A673 (cell line): ENCODE results near the gene PIGV. TPM values are rescaled to one million over a fixed set of nuclear protein-coding genes. Genes with fewer than 3 reads are reported as not detected.

Experiments used
- BruUV-seq: library from RNA; stranded (reverse); fragments of 400-500 nt; replicated peaks from 2 replicates; lab custom pipeline; 2021; lab: Mats Ljungman, UMichigan
- CTCF ChIA-PET: fragments of 300-600 bp; sonication (Branson Sonifier 250); formaldehyde crosslinking; loops from one replicate; lab custom pipeline; 2022; ENCODE audit warnings: antibody characterized with exemption; lab: Charles Lee
- POLR2A ChIA-PET: fragments of 300-600 bp; sonication (Branson Sonifier 250); formaldehyde crosslinking; loops from one replicate; lab custom pipeline; 2022; ENCODE audit warnings: antibody characterized with exemption; ENCODE audit not compliant: low non-redundant PET; lab: Charles Lee
- DNase-seq: peaks from one replicate; pipeline ENCODE4 v3.0.0-alpha.2; 2015; ENCODE audit warnings: low spot score
- H3K27ac ChIP-seq: fragments of 200-600 bp; sonication (generic); 2 replicates; pipeline ENCODE4 v1.5.1; 2016; ENCODE audit warnings: mixed run types, low read depth, mild to moderate bottlenecking, mixed read lengths, antibody characterized with exemption, low read length; ENCODE audit not compliant: poor library complexity, severe bottlenecking
- H3K27me3 ChIP-seq: fragments of 200-600 bp; sonication (generic); replicated peaks from 2 replicates; pipeline ENCODE4 v1.6.1; 2017; ENCODE audit warnings: mixed run types, low read depth, mild to moderate bottlenecking, mixed read lengths, antibody characterized with exemption, low read length; ENCODE audit not compliant: insufficient read depth, poor library complexity
- H3K36me3 ChIP-seq: fragments of 200-600 bp; sonication (generic); 2 replicates; pipeline ENCODE4 v1.6.1; 2016; ENCODE audit warnings: mixed run types, mild to moderate bottlenecking, mixed read lengths, antibody characterized with exemption, low read length; ENCODE audit not compliant: insufficient read depth, poor library complexity, severe bottlenecking
- H3K4me1 ChIP-seq: fragments of 200-600 bp; sonication (generic); 2 replicates; pipeline ENCODE4 v1.6.1; 2017; ENCODE audit warnings: mixed run types, mild to moderate bottlenecking, mixed read lengths, antibody characterized with exemption, low read length; ENCODE audit not compliant: insufficient read depth, poor library complexity, severe bottlenecking
- H3K4me3 ChIP-seq: fragments of 200-600 bp; sonication (generic); 2 replicates; pipeline ENCODE4 v1.5.1; 2016; ENCODE audit warnings: low read depth, mixed run types, mild to moderate bottlenecking, mixed read lengths, low read length; ENCODE audit not compliant: poor library complexity, severe bottlenecking
- H3K9me3 ChIP-seq: fragments of 200-600 bp; sonication (generic); 2 replicates; pipeline ENCODE4 v1.6.1; 2016; ENCODE audit warnings: mixed run types, low read depth, mild to moderate bottlenecking, mixed read lengths, antibody characterized with exemption, low read length; ENCODE audit not compliant: poor library complexity, severe bottlenecking
- EZH2 ChIP-seq: fragments of 200-600 bp; sonication (generic); IDR thresholded peaks from 2 replicates; pipeline ENCODE4 v1.6.1; 2017; ENCODE audit warnings: borderline replicate concordance, low read depth, mild to moderate bottlenecking, mixed read lengths, antibody characterized with exemption, low read length; ENCODE audit not compliant: poor library complexity, severe bottlenecking
- intact Hi-C: fragments of 100-400 bp; cut with micrococcal nuclease; formaldehyde crosslinking; loops from one replicate; pipeline ENCODE4 v1.10.0; 2022; ENCODE audit not compliant: unreplicated experiment
- total RNA-seq: library from RNA; stranded (reverse); gene quantifications from 2 replicates; pipeline ENCODE4 v1.2.3, GENCODE V29; 2021
- TF ChIP-seq, protein P1 (sequence below): fragments of 300-800, 200-600 bp; sonication (generic); conservative IDR thresholded peaks from 2 replicates; pipeline ENCODE4 v1.5.1; 2017; ENCODE audit warnings: low read depth, mild to moderate bottlenecking, antibody characterized with exemption, low read length, moderate library complexity, mixed read lengths

PIGV gene
- total RNA-seq, 1 experiment from 2014 or later = 4.9 TPM

DNA sequence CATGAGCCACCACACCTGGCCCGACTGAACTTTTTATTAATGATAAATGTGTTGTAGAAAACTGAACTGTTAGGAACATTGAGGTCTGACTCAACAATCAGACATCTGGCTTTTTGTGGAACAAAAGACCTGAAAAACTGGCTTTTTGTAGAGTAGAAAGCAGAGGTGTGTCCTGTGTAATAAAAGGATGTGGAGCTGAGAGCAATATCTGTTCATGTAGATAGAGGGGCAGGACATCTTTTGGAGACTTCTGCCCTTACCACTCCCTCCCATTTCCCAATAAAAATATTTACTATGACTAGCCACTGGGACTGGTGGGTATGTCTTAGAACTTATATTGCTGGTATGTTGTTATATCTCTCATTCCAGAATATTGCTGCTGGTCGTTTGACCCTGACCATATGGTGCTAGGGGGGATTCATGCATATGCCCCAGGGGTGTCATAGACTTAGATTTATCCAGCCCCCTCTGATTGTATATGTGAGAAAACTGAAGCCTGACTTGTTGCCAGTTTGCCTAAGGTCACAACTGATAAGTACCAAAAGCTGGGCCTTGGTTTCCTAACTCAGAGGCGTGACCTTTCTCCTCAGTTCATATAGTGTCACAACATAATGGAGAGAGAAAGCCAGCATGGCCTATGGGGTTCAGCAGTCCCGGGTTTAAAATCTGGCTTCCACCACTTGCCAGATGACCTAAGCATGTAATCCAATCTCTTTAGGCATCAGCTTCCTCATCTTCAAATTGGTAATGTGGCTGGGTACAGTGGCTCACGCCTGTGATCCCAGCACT is 33.5 kb upstream of the PIGV start:
- intact Hi-C loops = no loop called here
- H3K27ac ChIP-seq = no peak overlapping the region
- TF ChIP-seq, protein P1, sequence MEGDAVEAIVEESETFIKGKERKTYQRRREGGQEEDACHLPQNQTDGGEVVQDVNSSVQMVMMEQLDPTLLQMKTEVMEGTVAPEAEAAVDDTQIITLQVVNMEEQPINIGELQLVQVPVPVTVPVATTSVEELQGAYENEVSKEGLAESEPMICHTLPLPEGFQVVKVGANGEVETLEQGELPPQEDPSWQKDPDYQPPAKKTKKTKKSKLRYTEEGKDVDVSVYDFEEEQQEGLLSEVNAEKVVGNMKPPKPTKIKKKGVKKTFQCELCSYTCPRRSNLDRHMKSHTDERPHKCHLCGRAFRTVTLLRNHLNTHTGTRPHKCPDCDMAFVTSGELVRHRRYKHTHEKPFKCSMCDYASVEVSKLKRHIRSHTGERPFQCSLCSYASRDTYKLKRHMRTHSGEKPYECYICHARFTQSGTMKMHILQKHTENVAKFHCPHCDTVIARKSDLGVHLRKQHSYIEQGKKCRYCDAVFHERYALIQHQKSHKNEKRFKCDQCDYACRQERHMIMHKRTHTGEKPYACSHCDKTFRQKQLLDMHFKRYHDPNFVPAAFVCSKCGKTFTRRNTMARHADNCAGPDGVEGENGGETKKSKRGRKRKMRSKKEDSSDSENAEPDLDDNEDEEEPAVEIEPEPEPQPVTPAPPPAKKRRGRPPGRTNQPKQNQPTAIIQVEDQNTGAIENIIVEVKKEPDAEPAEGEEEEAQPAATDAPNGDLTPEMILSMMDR = no peak
- no peak for TF ChIP-seq EZH2
- DNase-seq = no peak
- no peaks in the 10 kb centered on the region for H3K27me3 ChIP-seq
- no peak overlapping the region for H3K4me3 ChIP-seq
- no peaks in the 10 kb centered on the region for H3K9me3 ChIP-seq
- BruUV-seq = no TSS peak
- CTCF ChIA-PET = no interaction called here
- POLR2A ChIA-PET = no interaction called here
- no peaks in the 10 kb centered on the region for H3K4me1 ChIP-seq
- H3K36me3 ChIP-seq = peaks cover 67% of the 10 kb centered on the region

DNA sequence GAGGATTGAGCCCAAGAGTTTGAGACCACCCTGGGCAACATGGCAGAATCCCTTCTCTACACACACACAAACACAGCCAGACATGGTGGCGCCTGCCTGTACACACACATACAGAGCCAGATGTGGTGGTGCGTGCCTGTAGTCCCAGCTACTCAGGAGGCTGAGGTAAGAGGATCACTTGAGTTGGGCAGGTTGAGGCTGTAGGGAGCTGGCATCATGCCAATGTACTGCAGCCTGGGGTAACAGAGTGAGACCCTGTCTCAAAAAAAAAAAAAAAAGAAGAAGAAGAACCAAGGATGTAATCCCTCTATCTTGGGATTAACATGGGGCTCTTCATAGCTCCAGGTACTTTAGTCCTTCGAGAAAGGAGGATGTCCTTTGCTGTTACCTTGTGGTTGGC is 29.4 kb upstream of the PIGV start:
- Histone ChIP-seq H3K27me3 (no peaks in the 10 kb centered on the region), H3K27ac (no peak overlapping the region), H3K36me3 (peaks cover 71% of the 10 kb centered on the region), H3K4me1 (no peaks in the 10 kb centered on the region), H3K4me3 (no peak overlapping the region), H3K9me3 (no peaks in the 10 kb centered on the region)
- TF ChIP-seq, protein P1 = no peak
- TF ChIP-seq EZH2 = no peak
- POLR2A ChIA-PET = no interaction called here
- intact Hi-C loops = no loop called here
- no TSS peak for BruUV-seq
- CTCF ChIA-PET = no interaction called here
- DNase-seq = no peak

DNA sequence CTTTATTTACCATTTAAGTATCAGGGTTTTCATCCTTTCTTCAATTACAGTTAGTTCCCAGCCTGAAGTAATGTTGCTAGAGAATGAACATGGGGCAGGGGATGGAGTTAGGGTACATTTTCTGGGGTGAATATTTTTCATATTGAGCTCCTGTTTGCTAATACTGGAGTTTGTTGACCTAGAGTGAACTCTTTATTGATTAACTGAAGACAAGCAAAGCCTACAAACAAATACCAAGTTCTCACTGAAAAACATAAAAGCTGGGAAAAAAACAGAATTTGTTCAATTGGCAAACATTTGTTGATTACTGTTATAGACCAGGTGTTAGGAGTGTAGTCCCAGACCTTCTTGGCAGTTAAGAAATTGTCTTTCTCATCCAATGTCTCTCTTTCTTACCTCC is 28.2 kb upstream of the PIGV start:
- Histone ChIP-seq H3K4me1 (no peaks in the 10 kb centered on the region), H3K27me3 (no peaks in the 10 kb centered on the region), H3K36me3 (peaks cover 71% of the 10 kb centered on the region), H3K9me3 (no peaks in the 10 kb centered on the region), H3K27ac (no peak overlapping the region), H3K4me3 (no peak overlapping the region)
- intact Hi-C loops = no loop called here
- TF ChIP-seq EZH2 = no peak
- TF ChIP-seq, protein P1 = no peak
- POLR2A ChIA-PET = no interaction called here
- DNase-seq = no peak
- no TSS peak for BruUV-seq
- CTCF ChIA-PET = no interaction called here
